Sigmoid colon (tissue), 7 donors: ENCODE measurements around the gene COL23A1. TPM values are rescaled to one million over a fixed set of nuclear protein-coding genes. Genes with fewer than 3 reads are reported as not detected.
A peak's percentile ranks its signal among the peaks of the same experiment; 100 is the strongest.

ENCODE experiments used
- DNase-seq: peaks from one replicate; pipeline ENCODE4 v3.0.0-alpha.2; 2019
- H3K27ac ChIP-seq, 4 donors: fragments of 200-600 bp; sonication (generic); one replicate each; pipeline ENCODE4 v1.5.1; 2016 to 2019; ENCODE audit warnings: mild to moderate bottlenecking in 1 of 4
- H3K27me3 ChIP-seq, 3 donors: fragments of 200-600 bp; sonication (generic); one replicate each; pipeline ENCODE4 v1.5.1; 2019; ENCODE audit warnings: mild to moderate bottlenecking in 1 of 3
- H3K36me3 ChIP-seq, 4 donors: fragments of 200-600 bp; sonication (generic); one replicate each; pipeline ENCODE4 v1.5.1; 2016 to 2019
- H3K4me1 ChIP-seq, 4 donors: fragments of 200-600 bp; sonication (generic); one replicate each; pipeline ENCODE4 v1.5.1; 2017 to 2019
- H3K4me3 ChIP-seq, 4 donors: fragments of 200-600 bp; sonication (generic); one replicate each; pipeline ENCODE4 v1.5.1; 2017 to 2019; ENCODE audit warnings: mild to moderate bottlenecking in 2 of 4, moderate library complexity in 1 of 4
- H3K9me3 ChIP-seq, 4 donors: fragments of 200-600 bp in 3 of 4; sonication (generic) in 3 of 4; one replicate each; pipeline versions ENCODE4 v1.5.1 to v1.6.1; 2013 to 2019
- EP300 ChIP-seq, 4 donors: sonication (generic); formaldehyde crosslinking; IDR thresholded peaks; one replicate each; pipeline ENCODE4 v1.6.1; 2017; ENCODE audit warnings: antibody characterized with exemption in 4 of 4
- POLR2A ChIP-seq, 2 donors: fragments of 450-650 bp; IDR thresholded peaks; one replicate each; pipeline ENCODE4 v1.6.1; 2016; ENCODE audit warnings: antibody characterized with exemption in 2 of 2, mild to moderate bottlenecking in 2 of 2, moderate library complexity in 2 of 2
- POLR2AphosphoS5 ChIP-seq, 4 donors: sonication (generic); formaldehyde crosslinking; IDR thresholded peaks; one replicate each; pipeline ENCODE4 v1.6.1; 2017; ENCODE audit warnings: antibody characterized with exemption in 4 of 4
- WGBS, 2 donors: extraction: QIAGEN DNeasy Blood & Tissue Kit; methylation state at CpG; one replicate each; pipeline ENCODE4 v1.1.7; 2013; 5-methylcytosine and 5-hydroxymethylcytosine counted together
- intact Hi-C: fragments of 100-400 bp; cut with DNase I; formaldehyde crosslinking; loops from one replicate; pipeline ENCODE4 v1.15.1; 2023
- polyA plus RNA-seq, 3 donors: library from polyadenylated mRNA; stranded (reverse); fragments of 200-250 nt; gene quantifications; one replicate each; pipeline ENCODE4 v1.2.3, GENCODE V29; 2013
- total RNA-seq, 4 donors: library from RNA; depleted of rRNA; stranded (reverse); fragments of >200 nt; gene quantifications; one replicate each; pipeline ENCODE4 v1.1.0, GENCODE V29; 2016
- TF ChIP-seq, protein P1 (sequence below), 4 experiments: fragments of 450-650 bp in 3 of 4; fragments of 200-600 bp in 1 of 4; IDR thresholded peaks; one replicate each; pipeline ENCODE4 v1.5.1; 2016 to 2019; ENCODE audit warnings: antibody characterized with exemption in 4 of 4, mild to moderate bottlenecking in 3 of 4, moderate library complexity in 2 of 4
- donor health status: healthy with polysubstance abuse.
- donor health status: Bipolar disorder and iron deficiency.
- donor health status: healthy.

COL23A1 gene
- total and polyA plus RNA-seq, 7 donors, result 0.28 to 1.2 (median 0.57) TPM; not detected in 1

DNA sequence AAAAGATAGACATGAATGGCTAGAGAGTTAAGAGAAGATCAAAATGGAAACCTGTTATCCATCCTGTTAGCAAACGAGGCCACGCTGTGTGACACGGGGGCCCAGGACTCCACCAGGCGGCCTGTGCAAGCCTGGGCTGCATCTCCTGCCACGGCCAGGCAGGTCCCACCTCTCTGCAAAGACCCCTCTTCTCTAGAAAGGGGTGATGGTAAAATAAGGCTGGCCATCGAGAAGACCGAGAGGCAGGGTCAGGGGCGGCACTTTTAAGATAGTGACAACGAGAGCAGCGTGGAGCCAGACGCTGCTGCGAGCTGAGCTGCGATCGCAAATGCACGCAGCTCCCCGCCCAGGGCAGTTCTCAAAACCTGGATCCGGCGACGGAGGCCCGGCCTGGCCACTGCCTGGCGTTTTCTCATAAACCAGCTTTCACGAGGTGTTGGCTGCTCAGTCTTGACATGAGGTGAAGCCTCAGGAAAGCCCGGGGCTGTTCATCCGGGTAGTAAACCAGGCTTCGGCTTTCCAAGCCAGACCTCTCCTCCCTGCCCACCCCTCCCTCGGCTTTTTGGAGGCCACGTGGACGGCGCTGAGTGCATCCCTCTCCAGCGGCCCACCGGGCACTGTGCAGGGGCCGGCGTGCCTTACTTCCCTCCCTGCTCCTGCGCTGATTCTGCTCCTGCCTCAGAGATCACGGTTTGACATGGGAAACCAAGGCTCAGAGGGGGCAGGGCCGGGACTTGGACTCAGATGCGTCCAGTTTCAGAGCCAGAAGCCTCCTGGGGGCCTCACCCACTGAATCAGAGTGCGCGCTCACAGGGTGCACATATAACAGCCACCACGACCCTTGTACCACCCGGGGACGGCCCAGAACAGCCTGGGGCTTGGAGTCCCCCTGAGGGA lies 206.0 kb downstream of the COL23A1 start:
- H3K27ac ChIP-seq, result no peak overlapping the region
- H3K4me3 ChIP-seq, result peak overlapping the region in 1 of 4 donors; percentile 22
- TF ChIP-seq POLR2A (IDR thresholded peaks at IDR 0.05) (no peak), EP300 (IDR thresholded peaks at IDR 0.05) (no peak), POLR2AphosphoS5 (IDR thresholded peaks at IDR 0.05) (no peak)
- TF ChIP-seq, protein P1, sequence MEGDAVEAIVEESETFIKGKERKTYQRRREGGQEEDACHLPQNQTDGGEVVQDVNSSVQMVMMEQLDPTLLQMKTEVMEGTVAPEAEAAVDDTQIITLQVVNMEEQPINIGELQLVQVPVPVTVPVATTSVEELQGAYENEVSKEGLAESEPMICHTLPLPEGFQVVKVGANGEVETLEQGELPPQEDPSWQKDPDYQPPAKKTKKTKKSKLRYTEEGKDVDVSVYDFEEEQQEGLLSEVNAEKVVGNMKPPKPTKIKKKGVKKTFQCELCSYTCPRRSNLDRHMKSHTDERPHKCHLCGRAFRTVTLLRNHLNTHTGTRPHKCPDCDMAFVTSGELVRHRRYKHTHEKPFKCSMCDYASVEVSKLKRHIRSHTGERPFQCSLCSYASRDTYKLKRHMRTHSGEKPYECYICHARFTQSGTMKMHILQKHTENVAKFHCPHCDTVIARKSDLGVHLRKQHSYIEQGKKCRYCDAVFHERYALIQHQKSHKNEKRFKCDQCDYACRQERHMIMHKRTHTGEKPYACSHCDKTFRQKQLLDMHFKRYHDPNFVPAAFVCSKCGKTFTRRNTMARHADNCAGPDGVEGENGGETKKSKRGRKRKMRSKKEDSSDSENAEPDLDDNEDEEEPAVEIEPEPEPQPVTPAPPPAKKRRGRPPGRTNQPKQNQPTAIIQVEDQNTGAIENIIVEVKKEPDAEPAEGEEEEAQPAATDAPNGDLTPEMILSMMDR (IDR thresholded peaks at IDR 0.05), result no peak
- peaks cover 0 to 10% (median 4%) of the 10 kb centered on the region in 4 donors for H3K4me1 ChIP-seq
- peaks cover 0 to 54% (median 9%) of the 10 kb centered on the region in 3 donors for H3K27me3 ChIP-seq
- intact Hi-C loops, result no loop called here
- no peaks in the 10 kb centered on the region for H3K36me3 ChIP-seq
- WGBS, 2 donors, result 32 to 51% methylated on average over 42 of the region's 42 CpGs
- no peak for DNase-seq
- H3K9me3 ChIP-seq, result no peaks in the 10 kb centered on the region

DNA sequence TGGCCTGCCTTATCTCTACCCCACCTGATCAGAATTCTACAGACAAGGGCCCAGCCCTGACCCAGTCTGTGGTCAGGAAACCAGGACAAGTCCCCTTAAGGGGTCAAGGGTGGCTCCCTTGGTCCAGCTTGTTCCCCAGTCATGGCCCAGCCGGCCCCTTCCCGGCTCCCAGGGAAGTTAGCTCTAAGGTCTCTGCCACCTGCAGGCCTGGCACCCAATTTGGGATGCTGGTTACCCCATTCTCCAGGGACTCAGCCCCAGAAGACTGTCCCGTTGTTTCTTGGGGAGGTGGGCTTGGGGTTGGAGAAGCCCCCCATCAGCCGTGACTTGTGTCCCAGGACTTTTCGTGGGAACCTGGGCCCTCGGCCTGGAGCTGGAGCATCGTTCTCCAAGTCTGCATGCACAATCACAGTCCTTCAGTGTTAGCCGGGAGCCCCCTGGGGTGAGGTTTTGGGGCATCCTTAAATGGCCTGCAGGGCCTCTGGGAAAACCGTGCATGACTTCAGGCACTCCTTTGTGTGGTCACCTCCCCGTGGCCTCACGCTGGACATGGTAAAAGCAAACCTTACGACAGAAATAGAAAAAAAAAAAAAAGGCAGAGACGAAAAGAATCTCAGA lies 206.8 kb downstream of the COL23A1 start:
- WGBS, 2 donors, result 85 to 90% methylated on average over 13 of the region's 13 CpGs
- peaks cover 0 to 49% (median 9%) of the 10 kb centered on the region in 3 donors for H3K27me3 ChIP-seq

DNA sequence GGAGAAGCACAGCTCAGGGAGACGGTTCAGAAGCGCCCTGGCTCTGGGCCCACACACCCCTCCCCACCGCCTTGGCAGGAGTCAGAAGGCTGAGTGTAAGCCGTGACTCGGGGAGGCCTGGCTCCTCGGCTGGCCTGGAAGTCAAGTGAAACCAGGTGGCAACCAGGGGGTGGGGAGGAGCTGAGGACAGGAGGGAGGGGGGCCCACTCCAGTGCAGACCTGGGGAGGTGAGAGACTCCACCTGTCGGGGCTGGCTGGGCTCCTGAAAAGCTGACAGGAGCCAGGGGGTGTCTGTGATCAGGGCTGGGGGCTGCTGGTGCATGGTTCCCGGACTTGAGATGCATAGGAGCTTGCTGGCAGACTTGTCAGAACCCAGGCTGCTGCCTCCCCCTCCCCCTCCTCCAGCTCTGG lies 207.4 kb downstream of the COL23A1 start:
- no peaks in the 10 kb centered on the region for H3K36me3 ChIP-seq
- intact Hi-C loops, result no loop called here
- no peak overlapping the region for H3K4me3 ChIP-seq
- peaks cover 0 to 43% (median 9%) of the 10 kb centered on the region in 3 donors for H3K27me3 ChIP-seq
- no peak for TF ChIP-seq POLR2A (IDR thresholded peaks at IDR 0.05)
- TF ChIP-seq, protein P1 (IDR thresholded peaks at IDR 0.05), result no peak
- TF ChIP-seq EP300 (IDR thresholded peaks at IDR 0.05), result no peak
- TF ChIP-seq POLR2AphosphoS5 (IDR thresholded peaks at IDR 0.05), result no peak
- no peak overlapping the region for H3K27ac ChIP-seq
- no peaks in the 10 kb centered on the region for H3K9me3 ChIP-seq
- WGBS, 2 donors, result 80 to 82% methylated on average over 8 of the region's 8 CpGs
- DNase-seq, result no peak
- peaks cover 0 to 17% (median 4%) of the 10 kb centered on the region in 4 donors for H3K4me1 ChIP-seq

More for the DNA sequence above, 206.8 kb downstream of the COL23A1 start:
- intact Hi-C loops, result no loop called here
- H3K9me3 ChIP-seq, result no peaks in the 10 kb centered on the region
- H3K27ac ChIP-seq, result no peak overlapping the region
- peaks cover 0 to 17% (median 4%) of the 10 kb centered on the region in 4 donors for H3K4me1 ChIP-seq
- no peak for TF ChIP-seq POLR2A (IDR thresholded peaks at IDR 0.05)
- TF ChIP-seq, protein P1 (IDR thresholded peaks at IDR 0.05), result no peak
- TF ChIP-seq POLR2AphosphoS5 (IDR thresholded peaks at IDR 0.05), result no peak
- TF ChIP-seq EP300 (IDR thresholded peaks at IDR 0.05), result no peak
- no peak overlapping the region for H3K4me3 ChIP-seq
- no peak for DNase-seq
- H3K36me3 ChIP-seq, result no peaks in the 10 kb centered on the region

- intact Hi-C loops, result no loop called here
- peaks cover 0 to 17% (median 4%) of the 10 kb centered on the region in 4 donors for H3K4me1 ChIP-seq
- no peaks in the 10 kb centered on the region for H3K36me3 ChIP-seq
- peaks cover 0 to 40% (median 9%) of the 10 kb centered on the region in 3 donors for H3K27me3 ChIP-seq
- no peaks in the 10 kb centered on the region for H3K9me3 ChIP-seq
- 84 to 89% methylated on average over 17 of the region's 17 CpGs for WGBS, 2 donors
- no peak overlapping the region for H3K27ac ChIP-seq
- no peak for DNase-seq
- H3K4me3 ChIP-seq, result no peak overlapping the region
- TF ChIP-seq, protein P1 (IDR thresholded peaks at IDR 0.05), result no peak
- TF ChIP-seq POLR2AphosphoS5 (IDR thresholded peaks at IDR 0.05) (no peak), POLR2A (IDR thresholded peaks at IDR 0.05) (no peak), EP300 (IDR thresholded peaks at IDR 0.05) (no peak)
Observed at GRCh38 chr5:178381921-178382695, 208.1 kb downstream of the COL23A1 start.
